ENCODE measurements around the gene C19orf33.

DNA sequence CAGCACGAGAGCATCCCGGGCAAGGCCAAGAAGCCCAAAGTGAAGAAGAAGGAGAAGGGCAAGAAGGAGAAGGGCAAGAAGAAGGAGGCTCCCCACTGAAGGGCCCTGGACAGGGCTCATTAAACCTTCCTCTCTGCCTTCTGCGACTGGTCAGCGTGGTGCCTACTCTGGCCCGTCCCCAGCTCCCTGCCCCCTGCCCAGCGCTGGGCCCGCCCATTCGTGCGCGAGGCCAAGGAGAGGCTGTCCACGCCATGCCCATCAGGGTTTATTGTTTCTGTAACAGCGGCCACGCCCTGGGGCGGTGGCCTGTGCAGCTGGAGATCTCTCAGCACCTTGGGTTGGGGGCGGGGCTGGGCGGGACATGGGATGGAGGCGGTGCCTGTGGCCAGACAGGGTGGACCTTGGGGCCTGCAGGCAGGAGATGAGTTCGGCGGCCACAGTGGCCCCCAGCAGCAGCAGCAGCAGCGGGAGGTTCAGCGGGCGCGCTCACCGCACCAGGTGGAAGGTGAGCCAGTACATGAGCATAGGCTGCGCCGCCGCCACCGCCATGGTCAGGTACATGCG, 897 bp downstream of the C19orf33 start:
- TF ChIP-seq EZH2 (IDR thresholded peaks at IDR 0.05) (no peak), POLR2AphosphoS5 (IDR thresholded peaks at IDR 0.05; ENCODE audit: borderline replicate concordance, low read depth, low read length) (no peak), FOXP2 (optimal IDR thresholded peaks at IDR 0.05; ENCODE audit: control extremely low read depth, extremely low read length, insufficient read depth) (no peak)

All from SK-N-MC (cell line).